ENCODE data around the gene CALY. TPM values are rescaled to one million over a fixed set of nuclear protein-coding genes. Genes with fewer than 3 reads are reported as not detected.
A peak's percentile ranks its signal among the peaks of the same experiment; 100 is the strongest.

Gene CALY
- total RNA-seq, 1 experiment from 2014 or later = 0.47 TPM

DNA sequence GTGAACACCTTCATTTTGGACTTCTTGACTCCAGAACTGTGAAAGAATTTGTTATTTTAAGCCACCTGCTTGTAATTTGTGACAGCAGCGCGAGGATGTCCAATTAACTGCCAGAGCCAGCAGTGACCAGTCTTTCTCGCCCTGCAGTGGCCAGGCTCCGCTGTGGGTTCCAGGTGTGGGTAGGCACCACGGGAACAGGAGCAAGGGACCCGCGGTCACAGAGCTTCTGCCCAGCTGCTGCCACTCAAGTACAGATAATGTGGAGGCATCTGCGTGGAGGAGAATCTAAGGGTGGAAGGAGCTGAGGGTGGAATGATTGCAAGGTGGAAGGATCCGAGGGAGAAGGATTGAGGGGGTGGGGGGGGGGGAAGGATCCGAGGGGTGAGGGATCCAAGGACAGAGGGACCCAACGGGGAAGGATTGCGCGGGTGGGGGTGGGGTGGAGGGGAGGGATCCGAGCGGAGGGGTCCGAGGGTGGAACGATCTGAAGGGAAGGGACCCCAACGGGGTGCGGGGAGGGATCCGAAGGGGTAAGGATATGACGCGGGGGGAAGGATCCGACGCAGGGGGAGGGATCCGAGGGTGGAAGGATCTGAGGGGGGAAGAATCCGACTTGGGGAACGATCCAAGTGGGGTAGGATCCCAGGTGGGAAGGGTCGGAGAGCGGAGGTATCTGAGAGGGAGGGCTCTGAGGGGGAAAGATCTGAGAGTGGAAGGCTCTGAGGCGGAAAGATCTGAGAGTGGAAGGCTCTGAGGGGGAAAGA lies 3.6 kb downstream of the CALY start:
- RAD21 ChIA-PET (ENCODE audit: low non-redundant PET in 1 of 2, low total read pairs in 2 of 2, uncharacterized antibody in 2 of 2, unreplicated experiment in 2 of 2) = no interaction called here
- ATAC-seq = no peak
- no peak for TF ChIP-seq FOSL1 (IDR thresholded peaks at IDR 0.05; ENCODE audit: low read depth)
- no peak for TF ChIP-seq SP1 (IDR thresholded peaks at IDR 0.05; ENCODE audit: low read depth)
- Histone ChIP-seq H2AFZ (ENCODE audit: low read depth, low read length, poor library complexity, severe bottlenecking) (no peak overlapping the region), H3K36me3 (ENCODE audit: control insufficient read depth in 1 of 2, insufficient read depth in 2 of 2, low read length in 2 of 2) (no peaks in the 10 kb centered on the region), H3K27me3 (ENCODE audit: insufficient read depth, low read length) (no peaks in the 10 kb centered on the region), H3K4me1 (ENCODE audit: control insufficient read depth in 1 of 2, insufficient read depth in 2 of 2, low read length in 2 of 2) (peaks cover 3 to 7% of the 10 kb centered on the region in 2 experiments), H3K79me2 (ENCODE audit: insufficient read depth, low read length) (no peaks in the 10 kb centered on the region), H3K4me3 (replicated peaks in 1 of 2; ENCODE audit: low read depth in 1 of 2, low read length in 2 of 2) (no peak overlapping the region), H3K9me3 (ENCODE audit: control insufficient read depth in 1 of 2, insufficient read depth in 1 of 2, low read depth in 1 of 2, low read length in 2 of 2) (no peaks in the 10 kb centered on the region), H4K20me1 (ENCODE audit: insufficient read depth) (no peaks in the 10 kb centered on the region), H3K9me2 (ENCODE audit: insufficient read depth) (no peaks in the 10 kb centered on the region), H3K4me2 (ENCODE audit: low read length) (no peak overlapping the region), H3K9ac (ENCODE audit: low read length) (no peak overlapping the region), H3K27ac (ENCODE audit: low read depth, low read length) (no peak overlapping the region)
- no TSS peak for BruUV-seq (replicated peaks)
- no peak for DNase-seq (ENCODE audit: low read depth, low spot score)
- CTCF ChIA-PET = no interaction called here
- POLR2A ChIA-PET = no interaction called here
- intact Hi-C loops (cut with micrococcal nuclease) = no loop called here

GRCh38 chr10:133329491-133330202 lies 7.0 kb downstream of the CALY start:
- Histone ChIP-seq H3K36me3 (ENCODE audit: control insufficient read depth in 1 of 2, insufficient read depth in 2 of 2, low read length in 2 of 2) (no peaks in the 10 kb centered on the region), H3K4me2 (ENCODE audit: low read length) (peak overlapping the region; percentile 61), H4K20me1 (ENCODE audit: insufficient read depth) (no peaks in the 10 kb centered on the region), H2AFZ (ENCODE audit: low read depth, low read length, poor library complexity, severe bottlenecking) (no peak overlapping the region), H3K9me3 (ENCODE audit: control insufficient read depth in 1 of 2, insufficient read depth in 1 of 2, low read depth in 1 of 2, low read length in 2 of 2) (no peaks in the 10 kb centered on the region), H3K27me3 (ENCODE audit: insufficient read depth, low read length) (no peaks in the 10 kb centered on the region), H3K27ac (ENCODE audit: low read depth, low read length) (no peak overlapping the region), H3K9me2 (ENCODE audit: insufficient read depth) (no peaks in the 10 kb centered on the region), H3K79me2 (ENCODE audit: insufficient read depth, low read length) (no peaks in the 10 kb centered on the region), H3K4me3 (replicated peaks in 1 of 2; ENCODE audit: low read depth in 1 of 2, low read length in 2 of 2) (peak overlapping the region in 1 of 2 experiments; percentile 26; a peak in 2 of 4 replicates), H3K4me1 (ENCODE audit: control insufficient read depth in 1 of 2, insufficient read depth in 2 of 2, low read length in 2 of 2) (peaks cover 3 to 16% of the 10 kb centered on the region in 2 experiments), H3K9ac (ENCODE audit: low read length) (no peak overlapping the region)
- BruUV-seq (replicated peaks) = no TSS peak
- ATAC-seq = peak; percentile 91
- no peak for DNase-seq (ENCODE audit: low read depth, low spot score)
- CTCF ChIA-PET = interaction anchor here (1.0 to 2.3 kb wide), 7 partner anchors 11 to 191 kb away, joined by 3 to 6 read pairs (median 5); partner anchors contain the start of genes FUOM and PRAP1
- RAD21 ChIA-PET (ENCODE audit: low non-redundant PET in 1 of 2, low total read pairs in 2 of 2, uncharacterized antibody in 2 of 2, unreplicated experiment in 2 of 2) = interaction anchor here in 1 of 2 experiments (0.6 kb wide), 1 partner anchor 109 kb away, joined by 3 read pairs; no protein-coding TSS in a partner anchor
- POLR2A ChIA-PET = interaction anchor here (0.7 kb wide), 1 partner anchor 21 kb away, joined by 3 read pairs; no protein-coding TSS in a partner anchor
- intact Hi-C loops (cut with micrococcal nuclease) = no loop called here
- TF ChIP-seq POLR2AphosphoS5 (IDR thresholded peaks at IDR 0.05; ENCODE audit: low read depth, low read length) = no peak
- peak; percentile 72 for TF ChIP-seq RAD21 (IDR thresholded peaks at IDR 0.05; ENCODE audit: low read depth)
- no peak for TF ChIP-seq SRF (IDR thresholded peaks at IDR 0.05; ENCODE audit: low read depth)
- TF ChIP-seq SIN3A (IDR thresholded peaks at IDR 0.05; ENCODE audit: low read depth) = no peak
- TF ChIP-seq EZH2 (IDR thresholded peaks at IDR 0.05) = no peak
- no peak for TF ChIP-seq FOSL1 (IDR thresholded peaks at IDR 0.05; ENCODE audit: low read depth)
- no peak for TF ChIP-seq TCF7L2 (IDR thresholded peaks at IDR 0.05; ENCODE audit: borderline replicate concordance, extremely low read depth, insufficient read depth, insufficient read length)
- TF ChIP-seq, protein P1, sequence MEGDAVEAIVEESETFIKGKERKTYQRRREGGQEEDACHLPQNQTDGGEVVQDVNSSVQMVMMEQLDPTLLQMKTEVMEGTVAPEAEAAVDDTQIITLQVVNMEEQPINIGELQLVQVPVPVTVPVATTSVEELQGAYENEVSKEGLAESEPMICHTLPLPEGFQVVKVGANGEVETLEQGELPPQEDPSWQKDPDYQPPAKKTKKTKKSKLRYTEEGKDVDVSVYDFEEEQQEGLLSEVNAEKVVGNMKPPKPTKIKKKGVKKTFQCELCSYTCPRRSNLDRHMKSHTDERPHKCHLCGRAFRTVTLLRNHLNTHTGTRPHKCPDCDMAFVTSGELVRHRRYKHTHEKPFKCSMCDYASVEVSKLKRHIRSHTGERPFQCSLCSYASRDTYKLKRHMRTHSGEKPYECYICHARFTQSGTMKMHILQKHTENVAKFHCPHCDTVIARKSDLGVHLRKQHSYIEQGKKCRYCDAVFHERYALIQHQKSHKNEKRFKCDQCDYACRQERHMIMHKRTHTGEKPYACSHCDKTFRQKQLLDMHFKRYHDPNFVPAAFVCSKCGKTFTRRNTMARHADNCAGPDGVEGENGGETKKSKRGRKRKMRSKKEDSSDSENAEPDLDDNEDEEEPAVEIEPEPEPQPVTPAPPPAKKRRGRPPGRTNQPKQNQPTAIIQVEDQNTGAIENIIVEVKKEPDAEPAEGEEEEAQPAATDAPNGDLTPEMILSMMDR (IDR thresholded peaks at IDR 0.05 in 2 of 3, conservative IDR thresholded peaks at IDR 0.05 in 1 of 3; ENCODE audit: borderline replicate concordance in 1 of 3, insufficient read depth in 1 of 3, low read depth in 2 of 3, low read length in 2 of 3) = peak; percentile 66 to 73 (median 70)
- TF ChIP-seq, protein P2, sequence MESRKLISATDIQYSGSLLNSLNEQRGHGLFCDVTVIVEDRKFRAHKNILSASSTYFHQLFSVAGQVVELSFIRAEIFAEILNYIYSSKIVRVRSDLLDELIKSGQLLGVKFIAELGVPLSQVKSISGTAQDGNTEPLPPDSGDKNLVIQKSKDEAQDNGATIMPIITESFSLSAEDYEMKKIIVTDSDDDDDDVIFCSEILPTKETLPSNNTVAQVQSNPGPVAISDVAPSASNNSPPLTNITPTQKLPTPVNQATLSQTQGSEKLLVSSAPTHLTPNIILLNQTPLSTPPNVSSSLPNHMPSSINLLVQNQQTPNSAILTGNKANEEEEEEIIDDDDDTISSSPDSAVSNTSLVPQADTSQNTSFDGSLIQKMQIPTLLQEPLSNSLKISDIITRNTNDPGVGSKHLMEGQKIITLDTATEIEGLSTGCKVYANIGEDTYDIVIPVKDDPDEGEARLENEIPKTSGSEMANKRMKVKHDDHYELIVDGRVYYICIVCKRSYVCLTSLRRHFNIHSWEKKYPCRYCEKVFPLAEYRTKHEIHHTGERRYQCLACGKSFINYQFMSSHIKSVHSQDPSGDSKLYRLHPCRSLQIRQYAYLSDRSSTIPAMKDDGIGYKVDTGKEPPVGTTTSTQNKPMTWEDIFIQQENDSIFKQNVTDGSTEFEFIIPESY (IDR thresholded peaks at IDR 0.05; ENCODE audit: extremely low read depth, insufficient replicate concordance, low read length) = no peak
- TF ChIP-seq ELF1 (IDR thresholded peaks at IDR 0.05; ENCODE audit: borderline replicate concordance, low read depth) = no peak
- TF ChIP-seq EGR1 (IDR thresholded peaks at IDR 0.05; ENCODE audit: low read depth) = no peak

Measured in HCT116 (cell line).